Measurements from ENCODE around the gene KANK4.
"Not testable (repeated sequence)": the region's sequence is repeated elsewhere in the genome, so short reads cannot be mapped to it uniquely, and the experiment has no call there.

Gene KANK4

DNA sequence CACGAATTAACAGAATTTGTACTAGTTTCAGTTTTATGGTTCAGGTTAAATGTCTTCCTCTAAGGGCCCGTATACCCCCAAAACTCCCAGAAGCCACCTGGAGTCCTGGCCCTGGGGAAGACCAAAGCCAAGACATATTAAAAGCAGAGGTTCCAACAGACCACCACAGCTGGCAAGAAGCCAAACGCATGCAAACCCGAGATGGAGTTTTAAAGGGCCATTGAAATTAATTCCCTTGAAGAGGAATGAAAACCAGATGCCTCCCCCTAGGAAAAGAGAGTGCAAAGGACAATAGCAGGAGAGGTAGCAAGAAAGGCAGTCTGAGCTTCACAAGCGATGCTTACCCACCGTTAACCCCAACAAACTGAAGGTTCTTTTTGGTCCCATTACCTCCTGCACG lies 48.1 kb downstream of the KANK4 start:
- no peak for DNase-seq

DNA sequence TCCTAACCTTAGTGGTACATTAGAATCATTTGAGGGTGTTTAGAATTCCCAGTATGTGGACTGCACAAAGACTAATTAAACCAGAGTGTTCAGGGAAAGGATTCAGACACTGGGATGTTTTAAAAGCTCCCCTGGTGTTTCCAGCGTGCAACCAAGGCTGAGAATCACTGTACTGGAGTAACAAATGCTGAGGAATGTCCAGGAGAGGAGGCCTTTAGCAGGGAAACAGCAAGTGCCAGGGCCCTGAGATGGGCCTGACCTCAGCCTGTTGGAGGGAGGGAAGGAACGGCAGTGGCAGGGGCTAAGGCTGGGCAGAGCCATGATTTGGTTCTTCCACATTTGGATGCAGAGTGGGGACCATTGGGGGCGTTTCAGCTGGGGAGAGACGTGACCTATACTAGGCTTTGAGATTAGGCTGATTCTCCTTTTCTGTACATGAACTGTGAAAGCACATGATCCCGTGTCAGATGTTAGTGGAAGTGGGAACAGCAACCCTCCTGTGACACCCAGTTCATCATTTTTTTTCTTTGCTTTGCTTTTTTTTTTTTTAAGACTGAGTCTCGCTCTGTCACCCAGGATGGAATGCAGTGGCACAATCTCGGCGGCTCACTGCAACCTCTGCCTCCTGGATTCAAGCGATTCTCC lies 49.3 kb downstream of the KANK4 start:
- DNase-seq: peak in 2 of 3 donors; percentile 25 to 43

DNA sequence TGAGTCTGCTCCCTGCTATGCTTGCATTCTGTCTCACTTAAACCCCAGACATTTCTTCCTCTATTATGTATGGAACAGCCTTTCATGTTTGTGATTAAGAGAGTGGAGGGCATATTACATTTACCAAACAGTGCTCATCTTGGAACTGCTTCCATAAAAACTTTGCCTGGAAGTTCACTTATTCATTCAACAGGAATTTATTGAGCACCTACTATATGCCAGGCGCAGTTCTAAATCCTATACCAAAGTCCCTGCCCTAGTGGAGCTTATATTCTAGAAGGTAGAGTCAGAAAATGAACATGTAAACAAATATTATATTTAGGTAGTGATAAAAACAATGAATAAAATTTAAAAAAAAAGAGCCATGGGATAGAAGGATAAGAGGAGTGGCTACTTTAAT lies 49.8 kb downstream of the KANK4 start:
- no peak for DNase-seq

- DNase-seq: no peak
Measured at GRCh38 chr1:62268315-62268714, 50.9 kb downstream of the KANK4 start.

DNA sequence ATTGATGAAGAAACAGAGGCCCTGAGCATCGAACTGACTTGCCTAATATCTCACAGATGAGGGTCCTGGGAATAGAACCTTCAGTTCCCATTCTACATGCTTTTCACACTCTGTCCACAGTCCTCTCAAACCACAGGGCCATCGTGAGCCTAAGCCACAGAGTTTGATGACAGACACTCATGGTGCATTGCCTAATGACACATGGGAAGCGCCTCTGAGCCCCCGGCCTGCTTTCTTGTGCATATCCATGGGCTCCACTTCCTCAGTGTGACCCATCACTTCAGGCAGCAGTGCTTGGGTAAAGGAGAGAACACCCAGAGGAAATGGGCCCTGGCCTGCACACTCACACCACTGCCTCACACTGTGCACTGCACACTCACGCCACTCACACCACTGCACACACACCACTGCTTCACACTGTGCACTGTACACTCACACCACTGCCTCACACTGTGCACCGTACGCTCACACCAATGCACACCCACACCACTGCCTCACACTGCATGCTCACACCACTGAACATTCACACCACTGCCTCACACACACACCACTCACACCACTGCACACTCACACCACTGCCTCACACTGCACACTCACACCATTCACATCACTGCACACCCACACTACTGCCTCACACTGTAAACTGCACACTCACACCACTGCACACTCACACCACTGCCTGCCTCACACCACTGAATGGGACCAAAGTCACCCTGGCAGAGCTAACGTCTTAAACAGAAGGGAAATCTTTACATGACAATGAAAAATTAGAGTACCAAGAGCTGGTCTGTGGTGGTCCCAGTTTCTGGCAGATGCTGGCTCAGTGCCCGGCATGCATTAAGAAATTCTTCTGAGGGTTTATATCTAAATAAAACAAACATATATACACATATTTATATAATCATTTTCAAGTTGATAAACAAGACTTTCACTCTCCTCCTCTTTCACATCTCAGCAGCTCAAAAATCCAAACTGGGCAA lies 53.0 kb downstream of the KANK4 start:
- DNase-seq: peak; percentile 27 to 46 (median 43)

DNA sequence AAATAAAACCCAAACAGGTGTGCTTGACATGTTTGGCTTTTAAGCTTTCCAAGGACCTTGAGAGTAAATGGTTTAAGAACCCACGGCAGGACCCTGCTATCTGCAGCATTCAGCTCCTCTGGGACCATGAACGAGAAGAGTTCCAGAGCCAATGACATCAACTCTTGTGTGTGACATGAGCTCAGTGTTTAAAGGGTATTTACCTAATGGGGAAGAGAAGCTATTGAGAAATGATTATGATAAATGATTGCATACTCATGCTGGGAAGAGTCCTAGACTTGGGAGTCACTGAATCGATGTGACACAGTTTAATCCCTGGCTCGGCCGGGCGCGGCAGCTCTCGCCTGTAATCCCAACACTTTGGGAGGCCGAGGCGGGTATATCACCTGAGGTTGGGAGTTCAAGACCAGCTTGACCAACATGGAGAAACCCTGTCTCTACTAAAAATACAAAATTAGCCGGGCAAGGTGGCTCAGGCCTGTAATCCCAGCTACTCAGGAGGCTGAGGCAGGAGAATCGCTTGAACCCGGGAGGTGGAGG lies 55.4 kb downstream of the KANK4 start:
- peak in 2 of 3 donors; percentile 27 to 35 for DNase-seq

GRCh38 chr1:62263006-62263813 lies 56.0 kb downstream of the KANK4 start:
- DNase-seq: peak in 2 of 3 donors; percentile 50 to 55

- DNase-seq: no peak
Measured at GRCh38 chr1:62260688-62261087, 58.5 kb downstream of the KANK4 start.

DNA sequence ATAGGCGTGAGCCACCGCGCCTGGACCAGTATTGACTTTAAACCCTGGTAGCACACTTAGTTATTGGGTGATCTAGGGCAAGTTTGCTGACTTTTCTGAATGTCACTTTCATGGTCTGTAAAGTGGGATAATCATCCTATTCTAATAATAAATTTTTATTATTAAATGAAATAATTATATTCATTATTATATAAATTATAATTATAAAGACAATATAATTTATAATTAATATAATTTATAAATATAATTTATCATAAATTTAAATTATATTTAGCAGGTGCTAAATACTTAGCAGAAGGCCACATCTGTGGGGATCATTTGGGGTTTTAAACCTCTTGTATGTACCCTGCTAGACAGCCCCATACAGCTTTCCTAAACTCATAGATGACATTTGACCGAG lies 59.7 kb downstream of the KANK4 start:
- DNase-seq: no peak

DNA sequence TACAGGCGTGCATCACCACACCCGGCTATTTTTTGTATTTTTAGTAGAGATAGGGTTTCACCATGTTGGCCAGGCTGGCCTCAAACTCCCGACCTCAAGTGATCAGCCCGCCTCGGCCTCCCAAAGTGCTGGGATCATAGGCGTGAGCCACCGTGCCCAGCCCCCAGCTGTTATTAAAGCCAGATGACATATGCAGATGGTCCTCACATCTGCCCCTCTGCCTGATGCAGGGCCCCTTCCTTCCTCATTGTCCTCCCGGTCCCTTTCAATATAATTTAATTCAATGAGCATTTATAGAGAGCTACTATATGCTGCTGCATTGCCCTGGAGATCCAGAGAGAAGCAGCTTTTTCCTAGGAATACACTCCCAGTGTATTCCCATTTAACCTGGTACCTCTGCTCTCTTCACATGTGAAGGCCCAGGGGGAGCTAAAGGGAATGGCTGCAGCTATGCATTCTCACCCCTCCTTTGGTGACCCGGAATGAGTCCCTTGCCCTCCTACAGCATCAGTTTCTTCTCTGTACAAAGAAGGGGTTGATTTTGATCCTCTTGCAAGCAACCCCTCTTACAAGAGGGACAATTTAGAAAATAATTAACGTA lies 69.0 kb downstream of the KANK4 start:
- no peak for DNase-seq

DNA sequence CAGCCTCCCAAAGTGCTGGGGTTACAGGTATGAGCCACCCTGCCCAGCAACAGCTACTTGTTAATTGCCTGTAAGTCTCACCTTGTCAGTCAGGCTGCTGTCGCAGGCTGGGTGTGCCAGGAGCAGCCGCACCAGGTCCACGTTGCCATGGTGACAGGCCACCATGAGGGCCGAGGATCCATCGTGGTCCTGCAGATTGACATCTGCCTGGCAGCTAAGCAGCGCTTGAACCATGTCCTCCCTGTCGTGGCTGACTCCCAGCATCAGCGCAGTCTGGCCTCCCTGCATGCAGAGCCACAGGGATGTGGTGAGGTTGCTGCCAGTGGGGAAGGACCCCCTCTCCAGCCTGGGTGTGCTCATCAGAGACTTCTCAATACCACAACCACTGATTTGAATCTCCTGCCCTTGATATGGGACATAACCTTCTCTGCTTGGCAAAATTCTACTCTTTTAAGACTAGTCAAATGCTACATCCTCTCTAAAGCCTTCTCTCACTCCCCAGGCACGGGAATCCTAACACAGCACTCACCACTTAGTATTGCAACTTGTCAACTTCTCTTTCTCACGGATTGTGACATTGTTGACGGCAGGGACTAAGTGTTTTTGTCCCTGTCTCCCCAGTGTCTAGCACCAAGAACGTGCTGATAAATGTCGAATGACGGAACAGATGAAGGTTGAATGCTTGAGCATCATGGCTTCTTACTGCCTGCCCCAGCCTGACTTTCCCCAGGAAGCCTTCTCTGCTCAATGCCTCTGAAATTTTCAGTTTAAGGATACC lies 71.7 kb downstream of the KANK4 start:
- no peak for DNase-seq

- DNase-seq: peak; percentile 10 to 39 (median 32)
Measured at GRCh38 chr1:62245201-62245600, 74.0 kb downstream of the KANK4 start.

DNA sequence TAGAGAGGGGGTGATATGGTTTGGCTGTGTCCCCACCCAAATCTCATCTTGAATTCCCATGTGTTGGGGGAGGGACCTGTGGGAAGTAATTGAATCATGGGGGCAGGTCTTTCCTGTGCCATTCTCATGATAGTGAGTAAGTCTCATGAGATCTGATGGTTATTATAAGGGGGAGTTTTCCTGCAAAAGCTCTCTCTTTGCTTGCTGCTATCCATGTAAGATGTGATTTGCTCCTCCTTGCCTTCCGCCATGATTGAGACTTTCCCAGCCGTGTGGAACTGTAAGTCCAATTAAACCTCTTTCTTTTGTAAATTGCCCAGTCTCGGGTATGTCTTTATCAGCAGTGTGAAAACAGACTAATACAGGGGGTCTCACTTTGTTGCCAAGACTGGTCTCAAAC lies 74.9 kb downstream of the KANK4 start:
- not testable (repeated sequence) for DNase-seq

DNA sequence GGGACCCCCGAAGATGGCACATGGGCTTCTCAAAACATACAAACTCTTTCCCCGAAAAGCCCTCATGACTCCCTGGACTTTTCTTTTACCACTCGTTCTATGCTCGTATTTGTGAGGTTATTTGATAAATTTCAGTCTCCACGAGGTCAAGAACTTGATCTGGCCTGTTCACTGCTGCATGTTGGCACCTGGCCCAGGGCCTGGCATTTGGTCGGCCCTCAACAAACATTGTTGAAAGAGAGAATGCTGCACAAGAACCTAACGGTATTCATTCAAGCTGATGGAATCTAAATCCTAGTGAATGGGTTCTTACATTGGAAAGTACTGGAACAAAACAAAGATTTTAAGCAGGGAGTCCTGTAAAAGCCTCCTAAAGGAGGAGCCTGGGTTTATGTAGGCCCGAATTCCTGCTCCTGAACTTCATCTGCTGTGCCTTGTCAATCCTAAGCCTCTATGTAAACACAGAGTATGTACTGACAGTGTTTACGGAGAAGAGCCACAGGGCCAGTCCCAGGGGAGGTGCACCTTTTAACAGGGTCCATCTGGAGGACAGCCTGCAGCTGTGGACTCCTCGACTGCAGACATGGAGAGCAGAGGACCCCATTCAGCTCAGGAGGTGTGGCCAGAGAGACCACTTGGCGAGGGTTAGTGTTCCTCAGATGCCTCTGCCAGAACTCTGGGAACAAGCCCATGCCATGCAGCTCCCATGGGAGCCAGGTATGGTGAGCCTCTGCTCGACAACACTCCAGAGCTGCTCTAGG lies 77.7 kb downstream of the KANK4 start:
- DNase-seq: no peak

DNA sequence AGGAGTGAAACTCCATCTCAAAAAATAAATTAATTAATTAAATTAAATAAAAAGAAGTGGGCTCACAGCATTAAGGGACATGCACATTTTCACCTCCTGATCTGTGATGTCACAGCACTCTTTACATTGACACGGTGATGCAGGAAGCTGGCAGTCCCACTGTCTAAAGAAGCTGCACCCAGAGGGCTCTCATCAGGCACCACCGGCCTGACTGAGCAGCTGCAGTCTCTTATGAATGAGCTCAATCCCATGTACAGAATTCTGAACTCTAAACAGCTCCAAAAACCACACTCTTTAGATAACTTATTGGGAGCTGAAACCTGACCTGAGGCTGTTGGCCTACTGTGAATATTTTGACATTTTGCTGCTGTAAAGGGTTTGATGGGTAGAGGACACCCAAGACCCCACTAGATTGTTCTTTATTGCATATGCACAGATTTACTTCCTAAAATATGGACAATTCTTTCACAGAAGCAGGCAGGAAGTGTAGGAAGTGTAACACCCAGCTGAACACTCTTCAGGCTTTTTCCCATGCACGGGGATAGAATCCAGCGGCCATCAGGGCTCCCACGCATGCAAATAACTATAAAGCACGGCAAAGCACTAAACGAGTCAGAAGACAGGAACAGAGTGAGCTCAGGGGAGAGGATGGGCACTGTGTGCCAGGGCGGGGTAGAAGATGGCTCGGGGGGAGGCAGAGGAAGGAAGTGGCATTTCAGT lies 78.4 kb downstream of the KANK4 start:
- no peak for DNase-seq

GRCh38 chr1:62239652-62240403 lies 79.4 kb downstream of the KANK4 start:
- not testable (repeated sequence) for DNase-seq

DNA sequence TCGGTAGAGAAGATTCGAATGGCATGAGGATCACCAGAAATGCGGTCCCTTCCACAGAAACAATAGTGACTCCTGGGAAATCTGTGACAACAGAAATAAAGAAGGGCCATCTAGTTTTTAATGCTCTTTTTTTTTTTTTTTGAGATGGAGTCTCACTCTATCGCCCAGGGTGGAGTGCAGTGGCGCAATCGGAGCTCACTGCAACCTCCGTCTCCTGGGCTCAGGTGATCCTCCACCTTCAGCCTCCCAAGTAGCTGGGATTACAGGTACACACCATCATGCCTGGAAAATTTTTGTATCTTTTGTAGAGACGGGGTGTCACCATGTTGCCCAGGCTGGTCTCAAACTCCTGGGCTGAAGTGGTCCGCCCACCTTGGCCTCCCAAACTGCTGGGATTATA lies 80.7 kb downstream of the KANK4 start:
- no peak for DNase-seq

DNA sequence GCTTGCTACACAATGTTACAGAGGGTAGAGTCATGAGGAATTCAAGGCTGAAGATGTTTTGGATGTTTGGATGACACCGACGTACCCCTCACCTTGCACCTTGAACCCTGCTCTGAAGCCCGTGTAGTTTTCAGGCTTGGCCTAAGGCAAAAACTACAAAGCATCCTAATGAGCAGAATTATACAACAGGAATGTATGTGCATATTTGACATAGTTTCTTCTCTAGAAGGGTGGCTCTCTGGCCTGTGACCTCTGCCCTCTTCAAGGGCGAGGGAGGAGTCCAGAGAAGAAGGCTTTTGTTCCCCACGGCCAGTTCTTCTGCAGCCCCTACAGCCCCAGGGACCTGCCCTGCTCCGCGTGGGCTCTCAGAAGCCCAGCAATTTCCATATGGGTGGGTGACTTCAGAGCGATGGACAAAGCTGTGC lies 81.3 kb downstream of the KANK4 start:
- DNase-seq: no peak

GRCh38 chr1:62237361-62237760 lies 81.9 kb downstream of the KANK4 start:
- DNase-seq: no peak
